Ishikawa (cell line): Measurements from ENCODE around the gene VIPAS39.

Experiments
- CEBPB ChIP-seq: IDR thresholded peaks from 2 replicates; pipeline ENCODE4 v1.6.1; 2012
- CREB1 ChIP-seq: IDR thresholded peaks from 2 replicates; pipeline ENCODE4 v1.6.1; 2012; ENCODE audit warnings: low read depth
- EGR1 ChIP-seq: IDR thresholded peaks from 2 replicates; pipeline ENCODE4 v1.6.1; 2012
- EP300 ChIP-seq: IDR thresholded peaks from 2 replicates; pipeline ENCODE4 v1.6.1; 2012; ENCODE audit warnings: borderline replicate concordance
- MAX ChIP-seq: IDR thresholded peaks from 2 replicates; pipeline ENCODE4 v1.6.1; 2012
- NFIC ChIP-seq: IDR thresholded peaks from 2 replicates; pipeline ENCODE4 v1.6.1; 2012
- RAD21 ChIP-seq: IDR thresholded peaks from 2 replicates; pipeline ENCODE4 v1.6.1; 2012; ENCODE audit warnings: low read depth
- REST ChIP-seq: IDR thresholded peaks from 2 replicates; pipeline ENCODE4 v1.6.1; 2012; ENCODE audit warnings: low read depth, mild to moderate bottlenecking
- TAF1 ChIP-seq: IDR thresholded peaks from 2 replicates; pipeline ENCODE4 v1.6.1; 2012; ENCODE audit warnings: low read depth, mild to moderate bottlenecking
- TCF12 ChIP-seq: IDR thresholded peaks from 2 replicates; pipeline ENCODE4 v1.6.1; 2012; ENCODE audit warnings: low read depth
- TEAD4 ChIP-seq: IDR thresholded peaks from 2 replicates; pipeline ENCODE4 v1.6.1; 2012
- USF1 ChIP-seq: IDR thresholded peaks from 2 replicates; pipeline ENCODE4 v1.6.1; 2012
- YY1 ChIP-seq: IDR thresholded peaks from 2 replicates; pipeline ENCODE4 v1.6.1; 2012; ENCODE audit warnings: low read depth

- no peak for TF ChIP-seq REST
- no peak for TF ChIP-seq TEAD4
- TF ChIP-seq YY1, result no peak
- TF ChIP-seq MAX, result no peak
- no peak for TF ChIP-seq TCF12
- no peak for TF ChIP-seq NFIC
- no peak for TF ChIP-seq RAD21
- no peak for TF ChIP-seq EGR1
- TF ChIP-seq CEBPB, result no peak
- no peak for TF ChIP-seq CREB1
- TF ChIP-seq EP300, result no peak
- TF ChIP-seq TAF1, result no peak
- TF ChIP-seq USF1, result no peak
Observed at GRCh38 chr14:77469067-77469505, 11.7 kb upstream of the VIPAS39 start.
